GM13976 (cell line): ENCODE data around the gene HSPD1.

Experiments used
- DNase-seq: peaks from one replicate; pipeline ENCODE4 v3.0.0; 2012; ENCODE audit warnings: low spot score
- CTCF ChIP-seq: IDR thresholded peaks from 2 replicates; pipeline ENCODE4 v1.5.1; 2012; ENCODE audit warnings: borderline replicate concordance, mild to moderate bottlenecking; ENCODE audit not compliant: insufficient read depth; ENCODE audit errors: extremely low read depth, missing control alignments, control extremely low read depth
- in situ Hi-C: fragments of 300-500 bp; cut with MboI; formaldehyde crosslinking; loops from one replicate; pipeline ENCODE4 v1.12.0; 2022; ENCODE audit warnings: low sequenced_read_pairs, mixed read lengths, inconsistent platforms; ENCODE audit not compliant: unreplicated experiment

HSPD1 gene

GRCh38 chr2:197450465-197450864 is 49.2 kb downstream of the HSPD1 start:
- TF ChIP-seq CTCF = no peak
- in situ Hi-C loops = no loop called here
- no peak for DNase-seq

DNA sequence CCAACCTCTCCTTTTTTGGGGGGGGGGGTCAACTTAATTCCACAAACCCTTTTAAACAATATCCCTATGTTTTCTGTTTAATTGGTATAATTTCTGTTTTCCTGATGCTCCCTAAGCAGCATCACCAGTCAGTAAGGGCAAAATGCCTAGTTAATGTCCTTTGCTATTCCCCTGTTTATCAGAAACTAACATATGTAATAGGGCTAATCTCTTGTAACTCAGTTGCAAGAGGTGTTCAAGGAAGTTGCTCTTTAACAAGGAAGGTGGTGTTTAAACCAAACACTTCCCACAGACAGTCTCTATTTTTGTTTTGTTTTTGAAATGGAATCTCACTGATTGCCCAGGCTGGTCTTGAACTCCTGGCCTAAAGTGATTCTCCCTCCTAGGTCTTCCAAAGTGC is 52.8 kb downstream of the HSPD1 start:
- no peak for DNase-seq
- in situ Hi-C loops = no loop called here
- no peak for TF ChIP-seq CTCF

DNA sequence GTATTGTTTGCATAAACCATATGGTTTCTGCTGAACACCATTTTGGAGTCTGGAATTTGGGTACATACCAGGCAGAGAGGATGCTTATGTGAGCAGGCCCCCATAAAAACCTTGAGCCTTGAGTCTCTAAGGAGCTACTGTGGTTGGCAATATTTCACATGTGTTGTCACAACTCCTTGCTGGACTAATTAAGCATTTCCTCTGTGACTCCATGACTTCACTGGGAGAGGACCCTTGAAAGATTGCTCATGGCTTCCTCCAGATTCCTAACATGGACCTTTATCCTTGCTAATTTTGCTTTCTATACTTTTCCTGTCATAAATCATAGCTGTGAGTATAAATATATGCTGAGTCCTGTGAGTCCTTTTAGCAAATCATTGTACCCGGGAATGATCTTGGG is 53.9 kb downstream of the HSPD1 start:
- no peak for DNase-seq
- in situ Hi-C loops = no loop called here
- no peak for TF ChIP-seq CTCF

GRCh38 chr2:197442857-197443256 is 56.8 kb downstream of the HSPD1 start:
- no peak for DNase-seq
- no peak for TF ChIP-seq CTCF
- in situ Hi-C loops = no loop called here

- in situ Hi-C loops = no loop called here
- no peak for DNase-seq
- no peak for TF ChIP-seq CTCF
These were observed 62.3 kb downstream of the HSPD1 start for GRCh38 chr2:197437380-197437779.
